WTC11 (cell line): ENCODE data around the gene RRP36. TPM values are rescaled to one million over a fixed set of nuclear protein-coding genes. Genes with fewer than 3 reads are reported as not detected.
A peak's percentile ranks its signal among the peaks of the same experiment; 100 is the strongest.

Experiments
- ATAC-seq: fragments of 200-7000 bp; cut with Tn5 transposase; 2 replicates; pipeline ENCODE4 v1.10.0; 2021; ENCODE audit warnings: mild to moderate bottlenecking, moderate library complexity
- CTCF ChIA-PET: fragments of 300-600 bp; sonication (Branson Sonifier 250); formaldehyde crosslinking; loops from one replicate; lab custom pipeline; 2021; ENCODE audit warnings: antibody characterized with exemption; lab: Charles Lee
- POLR2A ChIA-PET: fragments of 350-600 bp; sonication (Branson Sonifier 250); formaldehyde crosslinking; loops from one replicate; lab custom pipeline; 2021; ENCODE audit warnings: antibody characterized with exemption; lab: Charles Lee
- DNase-seq: peaks from one replicate; pipeline ENCODE4 v3.0.0; 2021; ENCODE audit warnings: low spot score
- H3K27ac Mint-ChIP-seq: 2 replicates; pipeline ENCODE4 v1.8.0; 2021; ENCODE audit warnings: mixed read lengths
- H3K27me3 Mint-ChIP-seq: 2 replicates; pipeline ENCODE4 v1.8.0; 2021; ENCODE audit warnings: low read depth, mild to moderate bottlenecking, moderate library complexity, mixed read lengths
- H3K36me3 Mint-ChIP-seq: 2 replicates; pipeline ENCODE4 v1.8.0; 2021; ENCODE audit warnings: mixed read lengths
- H3K4me1 Mint-ChIP-seq: 2 replicates; pipeline ENCODE4 v1.8.0; 2022; ENCODE audit warnings: mixed read lengths
- H3K4me3 Mint-ChIP-seq: 2 replicates; pipeline ENCODE4 v1.8.0; 2021; ENCODE audit warnings: mild to moderate bottlenecking, moderate library complexity, mixed read lengths
- H3K9me3 Mint-ChIP-seq: 2 replicates; pipeline ENCODE4 v1.8.0; 2021; ENCODE audit warnings: mixed read lengths
- ATF2 ChIP-seq: sonication (generic); formaldehyde crosslinking; IDR thresholded peaks from 2 replicates; pipeline ENCODE4 v1.8.1; 2022; ENCODE audit warnings: low read depth, missing genetic modification reagents, borderline replicate concordance
- CBFB ChIP-seq: sonication (generic); formaldehyde crosslinking; IDR thresholded peaks from 2 replicates; pipeline ENCODE4 v1.8.1; 2022; ENCODE audit warnings: mild to moderate bottlenecking, low read depth, missing genetic modification reagents
- CDX4 ChIP-seq: fragments of 250-450 bp; sonication (Bioruptor Pico); IDR thresholded peaks from 2 replicates; pipeline ENCODE4 v1.9.0; 2021; ENCODE audit warnings: moderate library complexity, mild to moderate bottlenecking, inconsistent platforms, borderline replicate concordance
- CREM ChIP-seq: sonication (generic); formaldehyde crosslinking; IDR thresholded peaks from 2 replicates; pipeline ENCODE4 v1.8.1; 2022; ENCODE audit warnings: mild to moderate bottlenecking, missing genetic modification reagents, moderate library complexity
- E2F1 ChIP-seq: sonication (generic); formaldehyde crosslinking; IDR thresholded peaks from 2 replicates; pipeline ENCODE4 v1.8.0; 2022; ENCODE audit warnings: mild to moderate bottlenecking, missing genetic modification reagents
- FOXJ3 ChIP-seq: sonication (generic); formaldehyde crosslinking; IDR thresholded peaks from 2 replicates; pipeline ENCODE4 v1.9.0; 2021; ENCODE audit warnings: missing genetic modification reagents, mild to moderate bottlenecking, borderline replicate concordance
- GABPB1 ChIP-seq: sonication (generic); formaldehyde crosslinking; IDR thresholded peaks from 2 replicates; pipeline ENCODE4 v1.8.1; 2023; ENCODE audit warnings: mild to moderate bottlenecking, missing genetic modification reagents
- GRHL2 ChIP-seq: fragments of 250-450 bp; sonication (Bioruptor Pico); IDR thresholded peaks from 2 replicates; pipeline ENCODE4 v1.8.0; 2022; ENCODE audit warnings: mild to moderate bottlenecking, moderate library complexity; ENCODE audit not compliant: insufficient replicate concordance, severe bottlenecking
- KAT7 ChIP-seq: sonication (generic); formaldehyde crosslinking; IDR thresholded peaks from 2 replicates; pipeline ENCODE4 v1.8.1; 2023; ENCODE audit warnings: missing genetic modification reagents, mild to moderate bottlenecking, borderline replicate concordance
- NFATC4 ChIP-seq: fragments of 250-450 bp; sonication (Bioruptor Pico); IDR thresholded peaks from 2 replicates; pipeline ENCODE4 v1.9.0; 2021; ENCODE audit warnings: mild to moderate bottlenecking
- NFE2L1 ChIP-seq: sonication (generic); formaldehyde crosslinking; IDR thresholded peaks from 2 replicates; pipeline ENCODE4 v1.8.1; 2023; ENCODE audit warnings: missing genetic modification reagents
- SMAD4 ChIP-seq: sonication (generic); formaldehyde crosslinking; IDR thresholded peaks from 2 replicates; pipeline ENCODE4 v1.8.0; 2022; ENCODE audit warnings: mild to moderate bottlenecking, missing genetic modification reagents
- SP1 ChIP-seq: sonication (generic); formaldehyde crosslinking; conservative IDR thresholded peaks from 2 replicates; pipeline ENCODE4 v1.8.1; 2022; ENCODE audit warnings: missing genetic modification reagents
- TCF7 ChIP-seq: sonication (generic); formaldehyde crosslinking; IDR thresholded peaks from 2 replicates; pipeline ENCODE4 v1.8.0; 2022; ENCODE audit warnings: mild to moderate bottlenecking, low read depth, missing genetic modification reagents, moderate library complexity
- USF2 ChIP-seq: sonication (generic); formaldehyde crosslinking; IDR thresholded peaks from 2 replicates; pipeline ENCODE4 v1.8.1; 2023; ENCODE audit warnings: mild to moderate bottlenecking, missing genetic modification reagents, moderate library complexity
- ZBTB21 ChIP-seq: sonication (generic); formaldehyde crosslinking; IDR thresholded peaks from 2 replicates; pipeline ENCODE4 v1.8.1; 2023; ENCODE audit warnings: mild to moderate bottlenecking, missing genetic modification reagents, borderline replicate concordance
- ZNF232 ChIP-seq: sonication (generic); formaldehyde crosslinking; IDR thresholded peaks from 2 replicates; pipeline ENCODE4 v1.8.0; 2022; ENCODE audit warnings: mild to moderate bottlenecking, missing genetic modification reagents
- ZNF281 ChIP-seq: sonication (generic); formaldehyde crosslinking; IDR thresholded peaks from 2 replicates; pipeline ENCODE4 v1.8.0; 2023; ENCODE audit warnings: mild to moderate bottlenecking, missing genetic modification reagents
- total RNA-seq: library from RNA; stranded (reverse); gene quantifications from 3 replicates; pipeline ENCODE4 v1.2.3, GENCODE V29; 2021
- TF ChIP-seq, protein P1 (sequence below): fragments of 250-450 bp; sonication (Bioruptor Pico); IDR thresholded peaks from 2 replicates; pipeline ENCODE4 v1.9.0; 2021; ENCODE audit warnings: mild to moderate bottlenecking, borderline replicate concordance
- TF ChIP-seq, protein P2 (sequence below): fragments of 250-450 bp; sonication (Bioruptor Pico); IDR thresholded peaks from 2 replicates; pipeline ENCODE4 v1.8.0; 2021; ENCODE audit warnings: mild to moderate bottlenecking

The RRP36 gene
- total RNA-seq, 1 experiment from 2014 or later: 81.0 TPM

- ATAC-seq: no peak
- ChIA-PET CTCF (no interaction called here), POLR2A (no interaction called here)
- H3K4me3 Mint-ChIP-seq: no peak overlapping the region
- H3K4me1 Mint-ChIP-seq: no peaks in the 10 kb centered on the region
- H3K27me3 Mint-ChIP-seq: no peaks in the 10 kb centered on the region
- no peaks in the 10 kb centered on the region for H3K9me3 Mint-ChIP-seq
- TF ChIP-seq, protein P1, sequence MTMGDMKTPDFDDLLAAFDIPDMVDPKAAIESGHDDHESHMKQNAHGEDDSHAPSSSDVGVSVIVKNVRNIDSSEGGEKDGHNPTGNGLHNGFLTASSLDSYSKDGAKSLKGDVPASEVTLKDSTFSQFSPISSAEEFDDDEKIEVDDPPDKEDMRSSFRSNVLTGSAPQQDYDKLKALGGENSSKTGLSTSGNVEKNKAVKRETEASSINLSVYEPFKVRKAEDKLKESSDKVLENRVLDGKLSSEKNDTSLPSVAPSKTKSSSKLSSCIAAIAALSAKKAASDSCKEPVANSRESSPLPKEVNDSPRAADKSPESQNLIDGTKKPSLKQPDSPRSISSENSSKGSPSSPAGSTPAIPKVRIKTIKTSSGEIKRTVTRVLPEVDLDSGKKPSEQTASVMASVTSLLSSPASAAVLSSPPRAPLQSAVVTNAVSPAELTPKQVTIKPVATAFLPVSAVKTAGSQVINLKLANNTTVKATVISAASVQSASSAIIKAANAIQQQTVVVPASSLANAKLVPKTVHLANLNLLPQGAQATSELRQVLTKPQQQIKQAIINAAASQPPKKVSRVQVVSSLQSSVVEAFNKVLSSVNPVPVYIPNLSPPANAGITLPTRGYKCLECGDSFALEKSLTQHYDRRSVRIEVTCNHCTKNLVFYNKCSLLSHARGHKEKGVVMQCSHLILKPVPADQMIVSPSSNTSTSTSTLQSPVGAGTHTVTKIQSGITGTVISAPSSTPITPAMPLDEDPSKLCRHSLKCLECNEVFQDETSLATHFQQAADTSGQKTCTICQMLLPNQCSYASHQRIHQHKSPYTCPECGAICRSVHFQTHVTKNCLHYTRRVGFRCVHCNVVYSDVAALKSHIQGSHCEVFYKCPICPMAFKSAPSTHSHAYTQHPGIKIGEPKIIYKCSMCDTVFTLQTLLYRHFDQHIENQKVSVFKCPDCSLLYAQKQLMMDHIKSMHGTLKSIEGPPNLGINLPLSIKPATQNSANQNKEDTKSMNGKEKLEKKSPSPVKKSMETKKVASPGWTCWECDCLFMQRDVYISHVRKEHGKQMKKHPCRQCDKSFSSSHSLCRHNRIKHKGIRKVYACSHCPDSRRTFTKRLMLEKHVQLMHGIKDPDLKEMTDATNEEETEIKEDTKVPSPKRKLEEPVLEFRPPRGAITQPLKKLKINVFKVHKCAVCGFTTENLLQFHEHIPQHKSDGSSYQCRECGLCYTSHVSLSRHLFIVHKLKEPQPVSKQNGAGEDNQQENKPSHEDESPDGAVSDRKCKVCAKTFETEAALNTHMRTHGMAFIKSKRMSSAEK (CRISPR knock-in tag): no peak
- TF ChIP-seq CDX4 (CRISPR knock-in tag) (no peak), FOXJ3 (CRISPR knock-in tag) (no peak), USF2 (CRISPR knock-in tag) (no peak), SP1 (CRISPR knock-in tag) (no peak), CREM (CRISPR knock-in tag) (no peak), CBFB (CRISPR knock-in tag) (no peak), GABPB1 (CRISPR knock-in tag) (no peak), SMAD4 (CRISPR knock-in tag) (no peak), ATF2 (CRISPR knock-in tag) (no peak), NFE2L1 (CRISPR knock-in tag) (no peak), ZBTB21 (CRISPR knock-in tag) (no peak), NFATC4 (CRISPR knock-in tag) (no peak), ZNF232 (CRISPR knock-in tag) (no peak), TCF7 (CRISPR knock-in tag) (no peak), GRHL2 (no peak), ZNF281 (no peak), KAT7 (CRISPR knock-in tag) (no peak), E2F1 (CRISPR knock-in tag) (no peak)
- TF ChIP-seq, protein P2, sequence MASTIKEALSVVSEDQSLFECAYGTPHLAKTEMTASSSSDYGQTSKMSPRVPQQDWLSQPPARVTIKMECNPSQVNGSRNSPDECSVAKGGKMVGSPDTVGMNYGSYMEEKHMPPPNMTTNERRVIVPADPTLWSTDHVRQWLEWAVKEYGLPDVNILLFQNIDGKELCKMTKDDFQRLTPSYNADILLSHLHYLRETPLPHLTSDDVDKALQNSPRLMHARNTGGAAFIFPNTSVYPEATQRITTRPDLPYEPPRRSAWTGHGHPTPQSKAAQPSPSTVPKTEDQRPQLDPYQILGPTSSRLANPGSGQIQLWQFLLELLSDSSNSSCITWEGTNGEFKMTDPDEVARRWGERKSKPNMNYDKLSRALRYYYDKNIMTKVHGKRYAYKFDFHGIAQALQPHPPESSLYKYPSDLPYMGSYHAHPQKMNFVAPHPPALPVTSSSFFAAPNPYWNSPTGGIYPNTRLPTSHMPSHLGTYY: no peak
- H3K27ac Mint-ChIP-seq: peak overlapping the region; percentile 2; the same call in 1 of the 2 replicates
- DNase-seq: no peak
- H3K36me3 Mint-ChIP-seq: peaks cover 21% of the 10 kb centered on the region
Observed at GRCh38 chr6:42993445-42993844, 28.0 kb upstream of the RRP36 start.
